Sciatic nerve (tissue), 2 donors: ENCODE data around the gene FRMD5. TPM values are rescaled to one million over a fixed set of nuclear protein-coding genes. Genes with fewer than 3 reads are reported as not detected.

Experiments used
- ATAC-seq: fragments of 200-7000 bp; cut with Tn5 transposase; one replicate; pipeline ENCODE4 v1.9.1; 2020; ENCODE audit warnings: mild to moderate bottlenecking, moderate library complexity
- DNase-seq: peaks from one replicate; pipeline ENCODE4 v3.0.0-alpha.2; 2020; ENCODE audit warnings: low spot score
- intact Hi-C: fragments of 100-400 bp; cut with DNase I; formaldehyde crosslinking; loops from one replicate; pipeline ENCODE4 v1.14.2; 2022
- total RNA-seq: library from RNA; stranded (reverse); fragmentation: NEBNext Ultra II Directional; extraction: Animal tissue kit (Norgen Biotek cat#: 25700); gene quantifications from one replicate; pipeline ENCODE4 v1.2.1, GENCODE V29; 2021
- donor health status: DM: no; HTN: no; CAD: no.
- donor health status: DM: no; HTN: no; CAD: no.

The FRMD5 gene
- total RNA-seq, 1 donor from 2014 or later = 6.7 TPM

- ATAC-seq (no peak), DNase-seq (no peak)
- intact Hi-C loops = no loop called here
Measured at GRCh38 chr15:43916326-43916660, 278.8 kb downstream of the FRMD5 start.

- intact Hi-C loops = no loop called here
Measured at GRCh38 chr15:43915631-43916325, 279.3 kb downstream of the FRMD5 start.

GRCh38 chr15:43913941-43914340 lies 281.1 kb downstream of the FRMD5 start:
- intact Hi-C loops = no loop called here
- ATAC-seq = no peak
- no peak for DNase-seq

More at GRCh38 chr15:43915631-43916325, 279.3 kb downstream of the FRMD5 start:
- no peak for DNase-seq
- no peak for ATAC-seq

- intact Hi-C loops = no loop called here
Measured at GRCh38 chr15:43913026-43913780, 281.9 kb downstream of the FRMD5 start.

GRCh38 chr15:43912208-43912607 lies 282.9 kb downstream of the FRMD5 start:
- DNase-seq (no peak), ATAC-seq (no peak)
- intact Hi-C loops = no loop called here

More at GRCh38 chr15:43913026-43913780, 281.9 kb downstream of the FRMD5 start:
- DNase-seq (no peak), ATAC-seq (peak; percentile 70)

- intact Hi-C loops = no loop called here
- ATAC-seq (peak; percentile 90), DNase-seq (peak; percentile 80)
Measured at GRCh38 chr15:43911235-43911781, 283.8 kb downstream of the FRMD5 start.

GRCh38 chr15:43908516-43909050 lies 286.5 kb downstream of the FRMD5 start:
- intact Hi-C loops = no loop called here
- ATAC-seq (no peak), DNase-seq (no peak)

- no peak for DNase-seq
- intact Hi-C loops = no loop called here
- ATAC-seq = no peak
Measured at GRCh38 chr15:43905755-43906154, 289.3 kb downstream of the FRMD5 start.

- DNase-seq (peak; percentile 68), ATAC-seq (peak; percentile 72)
- intact Hi-C loops = no loop called here
Measured at GRCh38 chr15:43903864-43904290, 291.2 kb downstream of the FRMD5 start.

- intact Hi-C loops = no loop called here
- DNase-seq = no peak
- ATAC-seq = no peak
Measured at GRCh38 chr15:43901495-43901894, 293.6 kb downstream of the FRMD5 start.

- no peak for ATAC-seq
- no peak for DNase-seq
- intact Hi-C loops = no loop called here
Measured at GRCh38 chr15:43900996-43901395, 294.1 kb downstream of the FRMD5 start.

- no peak for ATAC-seq
Measured at GRCh38 chr15:43899928-43900327, 295.1 kb downstream of the FRMD5 start.

GRCh38 chr15:43898891-43899290 lies 296.2 kb downstream of the FRMD5 start:
- ATAC-seq = no peak
- intact Hi-C loops = loop anchor here (10.0 kb wide), 1 partner anchor 316 kb away; no protein-coding TSS in a partner anchor
- DNase-seq = no peak

More at GRCh38 chr15:43899928-43900327, 295.1 kb downstream of the FRMD5 start:
- intact Hi-C loops = loop anchor here (10.0 kb wide), 1 partner anchor 315 kb away; no protein-coding TSS in a partner anchor
- DNase-seq = no peak

GRCh38 chr15:43896543-43896942 lies 298.5 kb downstream of the FRMD5 start:
- ATAC-seq (no peak), DNase-seq (no peak)
- intact Hi-C loops = loop anchor here (10.0 kb wide), 1 partner anchor 318 kb away; no protein-coding TSS in a partner anchor

- intact Hi-C loops = loop anchor here (10.0 kb wide), 1 partner anchor 319 kb away; no protein-coding TSS in a partner anchor
- ATAC-seq = no peak
Measured at GRCh38 chr15:43895586-43895985, 299.5 kb downstream of the FRMD5 start.

GRCh38 chr15:43893956-43894355 lies 301.1 kb downstream of the FRMD5 start:
- no peak for DNase-seq
- ATAC-seq = no peak
- intact Hi-C loops = loop anchor here (10.0 kb wide), 1 partner anchor 321 kb away; no protein-coding TSS in a partner anchor

More at GRCh38 chr15:43895586-43895985, 299.5 kb downstream of the FRMD5 start:
- DNase-seq = no peak

GRCh38 chr15:43889042-43889441 lies 306.0 kb downstream of the FRMD5 start:
- intact Hi-C loops = no loop called here
- DNase-seq (no peak), ATAC-seq (no peak)

- intact Hi-C loops = no loop called here
- no peak for DNase-seq
- no peak for ATAC-seq
Measured at GRCh38 chr15:43887901-43888300, 307.2 kb downstream of the FRMD5 start.

- ATAC-seq = no peak
- intact Hi-C loops = no loop called here
- no peak for DNase-seq
Measured at GRCh38 chr15:43886558-43886957, 308.5 kb downstream of the FRMD5 start.
